SK-N-SH (cell line): ENCODE measurements around the gene PDZD8.

Experiments
- CHD2 ChIP-seq: fragments of 150-350 bp; IDR thresholded peaks from 2 replicates; pipeline ENCODE4 v1.6.1; 2018; ENCODE audit warnings: low read length; ENCODE audit not compliant: partially characterized antibody
- CTCF ChIP-seq: fragments of 200-600 bp; sonication (generic); IDR thresholded peaks from 2 replicates; pipeline ENCODE4 v1.6.1; 2017; ENCODE audit warnings: antibody characterized with exemption, mild to moderate bottlenecking, moderate library complexity
- GABPA ChIP-seq: IDR thresholded peaks from 2 replicates; pipeline ENCODE4 v1.4.0; 2012; ENCODE audit warnings: low read depth, mild to moderate bottlenecking
- NFIC ChIP-seq: IDR thresholded peaks from 2 replicates; pipeline ENCODE4 v1.4.0; 2012; ENCODE audit warnings: borderline replicate concordance
- POLR2AphosphoS5 ChIP-seq: IDR thresholded peaks from 2 replicates; pipeline ENCODE4 v1.6.1; 2012; ENCODE audit warnings: low read depth, low read length
- RAD21 ChIP-seq: IDR thresholded peaks from 2 replicates; pipeline ENCODE4 v1.6.1; 2012; ENCODE audit warnings: mild to moderate bottlenecking, low read length
- SMC3 ChIP-seq: IDR thresholded peaks from 2 replicates; pipeline ENCODE4 v1.6.1; 2012; ENCODE audit warnings: low read depth, low read length, improper control_type of control experiment
- TAF1 ChIP-seq: IDR thresholded peaks from 2 replicates; pipeline ENCODE4 v1.6.1; 2012; ENCODE audit warnings: low read depth, mild to moderate bottlenecking, low read length, moderate library complexity, borderline replicate concordance
- TCF12 ChIP-seq: IDR thresholded peaks from 2 replicates; pipeline ENCODE4 v1.4.0; 2012
- USF1 ChIP-seq: IDR thresholded peaks from 2 replicates; pipeline ENCODE4 v1.4.0; 2012; ENCODE audit warnings: low read depth, borderline replicate concordance
- ZBTB33 ChIP-seq: IDR thresholded peaks from 2 replicates; pipeline ENCODE4 v1.4.0; 2012; ENCODE audit warnings: low read depth, borderline replicate concordance

GRCh38 chr10:117360994-117361667 lies 14.1 kb downstream of the PDZD8 start:
- TF ChIP-seq CTCF (no peak), ZBTB33 (no peak), SMC3 (no peak), CHD2 (no peak), GABPA (no peak), POLR2AphosphoS5 (no peak), TCF12 (no peak), NFIC (peak; percentile 24; the same call in 1 of the 2 replicates), USF1 (no peak), TAF1 (no peak), RAD21 (no peak)
